ENCODE data around the gene CACNA1I.

Gene CACNA1I

DNA sequence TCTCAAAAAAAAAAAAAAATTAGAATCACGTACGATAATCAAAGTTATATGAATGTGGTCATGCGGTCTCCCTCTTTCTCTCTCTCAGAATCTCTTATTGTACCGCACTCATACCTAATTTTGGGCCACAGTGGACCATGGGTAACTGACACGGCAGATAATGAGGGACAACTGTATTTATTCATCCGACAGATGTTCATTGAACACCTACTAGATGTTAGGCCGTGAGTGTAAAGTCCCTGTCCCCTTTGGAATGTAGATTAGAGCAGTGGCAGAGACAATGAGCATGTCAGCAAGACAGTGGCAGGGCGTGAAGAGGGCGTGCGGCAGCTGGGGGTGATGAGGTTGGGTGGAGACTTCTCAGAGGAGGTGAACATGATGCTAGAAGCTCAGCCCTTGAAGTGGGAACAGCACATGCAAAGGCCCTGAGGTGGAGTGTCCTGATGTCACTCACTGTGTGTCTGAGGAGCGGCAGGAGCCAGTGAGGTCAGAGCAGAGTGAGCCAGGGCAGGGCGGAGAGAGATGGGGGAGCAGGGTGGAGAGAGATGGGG is 25.1 kb downstream of the CACNA1I start:
- Histone ChIP-seq H3K36me3 (ENCODE audit: control insufficient read depth in 4 of 4, insufficient read depth in 4 of 4, low read length in 3 of 4) (no peaks in the 10 kb centered on the region), H3K27me3 (replicated peaks in 2 of 5; ENCODE audit: control insufficient read depth in 4 of 5, insufficient read depth in 5 of 5, low read length in 4 of 5) (peaks cover 0 to 64% (median 16%) of the 10 kb centered on the region in 5 experiments), H3K4me3 (ENCODE audit: control insufficient read depth in 1 of 7, extremely low read depth in 1 of 7, insufficient read depth in 4 of 7, low read depth in 2 of 7, low read length in 6 of 7) (no peak overlapping the region), H3K27ac (ENCODE audit: insufficient read depth in 1 of 2, low read depth in 1 of 2, low read length in 2 of 2, poor library complexity in 1 of 2, severe bottlenecking in 2 of 2) (no peak overlapping the region), H3K4me1 (ENCODE audit: control extremely low read depth in 1 of 4, control insufficient read depth in 4 of 4, insufficient read depth in 4 of 4, low read length in 3 of 4) (no peaks in the 10 kb centered on the region), H3K9me3 (ENCODE audit: control extremely low read depth in 1 of 5, control insufficient read depth in 4 of 5, insufficient read depth in 2 of 5, low read depth in 1 of 5, low read length in 4 of 5) (peaks cover 0 to 3% (median 0%) of the 10 kb centered on the region in 5 experiments)
- POLR2A ChIA-PET = no interaction called here
- CTCF ChIA-PET = no interaction called here
- DNase-seq = no peak
- 77% methylated on average over 10 of the region's 12 CpGs for WGBS (ENCODE audit: insufficient coverage)

DNA sequence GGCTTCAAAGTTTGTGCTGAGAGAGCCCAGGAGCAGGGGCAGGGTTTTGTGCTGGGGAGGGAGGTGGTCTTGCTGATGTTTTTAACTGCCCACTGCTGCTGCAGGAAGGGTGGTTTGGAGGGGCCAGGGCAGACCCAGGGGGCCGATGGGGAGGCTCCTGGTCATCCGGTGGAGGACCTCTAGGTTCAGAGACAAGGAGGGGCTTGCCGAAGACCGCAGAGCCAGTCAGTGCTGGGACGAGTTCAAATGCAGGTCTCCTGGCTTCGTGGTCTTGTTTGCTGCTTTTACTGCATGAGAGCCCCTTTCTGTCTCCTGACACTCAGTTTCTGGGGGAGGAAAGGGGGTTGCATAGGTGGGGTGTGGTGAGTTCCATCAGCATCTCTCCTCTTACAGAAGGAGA is 26.0 kb downstream of the CACNA1I start:
- CTCF ChIA-PET = no interaction called here
- Histone ChIP-seq H3K9me3 (ENCODE audit: control extremely low read depth in 1 of 5, control insufficient read depth in 4 of 5, insufficient read depth in 2 of 5, low read depth in 1 of 5, low read length in 4 of 5) (peaks cover 0 to 3% (median 0%) of the 10 kb centered on the region in 5 experiments), H3K4me1 (ENCODE audit: control extremely low read depth in 1 of 4, control insufficient read depth in 4 of 4, insufficient read depth in 4 of 4, low read length in 3 of 4) (no peaks in the 10 kb centered on the region), H3K27me3 (replicated peaks in 2 of 5; ENCODE audit: control insufficient read depth in 4 of 5, insufficient read depth in 5 of 5, low read length in 4 of 5) (peaks cover 0 to 72% (median 16%) of the 10 kb centered on the region in 5 experiments), H3K4me3 (ENCODE audit: control insufficient read depth in 1 of 7, extremely low read depth in 1 of 7, insufficient read depth in 4 of 7, low read depth in 2 of 7, low read length in 6 of 7) (no peak overlapping the region), H3K36me3 (ENCODE audit: control insufficient read depth in 4 of 4, insufficient read depth in 4 of 4, low read length in 3 of 4) (no peaks in the 10 kb centered on the region), H3K27ac (ENCODE audit: insufficient read depth in 1 of 2, low read depth in 1 of 2, low read length in 2 of 2, poor library complexity in 1 of 2, severe bottlenecking in 2 of 2) (no peak overlapping the region)
- no peak for DNase-seq
- POLR2A ChIA-PET = no interaction called here
- 61% methylated on average over 3 of the region's 6 CpGs for WGBS (ENCODE audit: insufficient coverage)

DNA sequence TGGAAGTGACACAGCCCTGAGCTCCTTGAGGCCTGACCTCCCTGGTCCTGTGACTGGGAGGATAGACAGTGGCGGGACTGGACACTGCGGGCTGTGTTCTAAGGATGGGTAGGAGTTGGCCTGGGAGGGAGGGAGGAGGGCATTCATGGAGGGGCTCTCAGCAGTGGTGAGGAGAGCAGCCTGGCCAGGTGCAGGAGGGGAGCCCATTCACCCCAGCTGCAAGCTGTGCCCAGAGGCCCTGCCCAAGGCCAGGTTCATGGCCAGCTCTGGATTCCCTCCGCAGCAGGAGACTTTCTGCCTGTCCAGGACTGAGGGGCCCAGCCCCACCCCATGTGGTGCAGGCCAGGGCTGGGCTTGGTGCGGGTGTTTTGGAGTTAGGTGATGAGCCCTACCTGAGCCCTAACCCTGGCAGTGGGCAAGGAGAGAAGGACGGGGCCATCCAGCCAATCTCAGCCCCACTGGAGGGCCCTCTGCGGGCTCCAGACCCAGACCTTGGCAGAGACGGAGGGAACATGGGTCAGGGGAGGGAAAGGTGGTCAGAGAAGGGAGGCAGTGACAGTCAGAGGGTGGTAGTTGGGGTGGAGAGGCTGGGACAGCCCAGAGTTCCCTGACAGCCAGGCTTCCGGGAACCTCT is 26.8 kb downstream of the CACNA1I start:
- ChIA-PET POLR2A (interaction anchor here (0.6 kb wide), 1 partner anchor 87 kb away, joined by 3 read pairs; no protein-coding TSS in a partner anchor), CTCF (interaction anchor here (0.7 kb wide), 1 partner anchor 24 kb away, joined by 3 read pairs; no protein-coding TSS in a partner anchor)
- DNase-seq = no peak
- Histone ChIP-seq H3K9me3 (ENCODE audit: control extremely low read depth in 1 of 5, control insufficient read depth in 4 of 5, insufficient read depth in 2 of 5, low read depth in 1 of 5, low read length in 4 of 5) (peaks cover 0 to 3% (median 1%) of the 10 kb centered on the region in 5 experiments), H3K36me3 (ENCODE audit: control insufficient read depth in 4 of 4, insufficient read depth in 4 of 4, low read length in 3 of 4) (no peaks in the 10 kb centered on the region), H3K4me1 (ENCODE audit: control extremely low read depth in 1 of 4, control insufficient read depth in 4 of 4, insufficient read depth in 4 of 4, low read length in 3 of 4) (no peaks in the 10 kb centered on the region), H3K27me3 (replicated peaks in 2 of 5; ENCODE audit: control insufficient read depth in 4 of 5, insufficient read depth in 5 of 5, low read length in 4 of 5) (peaks cover 0 to 66% (median 16%) of the 10 kb centered on the region in 5 experiments), H3K27ac (ENCODE audit: insufficient read depth in 1 of 2, low read depth in 1 of 2, low read length in 2 of 2, poor library complexity in 1 of 2, severe bottlenecking in 2 of 2) (no peak overlapping the region), H3K4me3 (ENCODE audit: control insufficient read depth in 1 of 7, extremely low read depth in 1 of 7, insufficient read depth in 4 of 7, low read depth in 2 of 7, low read length in 6 of 7) (no peak overlapping the region)
- WGBS (ENCODE audit: insufficient coverage) = 70% methylated on average over 3 of the region's 8 CpGs

DNA sequence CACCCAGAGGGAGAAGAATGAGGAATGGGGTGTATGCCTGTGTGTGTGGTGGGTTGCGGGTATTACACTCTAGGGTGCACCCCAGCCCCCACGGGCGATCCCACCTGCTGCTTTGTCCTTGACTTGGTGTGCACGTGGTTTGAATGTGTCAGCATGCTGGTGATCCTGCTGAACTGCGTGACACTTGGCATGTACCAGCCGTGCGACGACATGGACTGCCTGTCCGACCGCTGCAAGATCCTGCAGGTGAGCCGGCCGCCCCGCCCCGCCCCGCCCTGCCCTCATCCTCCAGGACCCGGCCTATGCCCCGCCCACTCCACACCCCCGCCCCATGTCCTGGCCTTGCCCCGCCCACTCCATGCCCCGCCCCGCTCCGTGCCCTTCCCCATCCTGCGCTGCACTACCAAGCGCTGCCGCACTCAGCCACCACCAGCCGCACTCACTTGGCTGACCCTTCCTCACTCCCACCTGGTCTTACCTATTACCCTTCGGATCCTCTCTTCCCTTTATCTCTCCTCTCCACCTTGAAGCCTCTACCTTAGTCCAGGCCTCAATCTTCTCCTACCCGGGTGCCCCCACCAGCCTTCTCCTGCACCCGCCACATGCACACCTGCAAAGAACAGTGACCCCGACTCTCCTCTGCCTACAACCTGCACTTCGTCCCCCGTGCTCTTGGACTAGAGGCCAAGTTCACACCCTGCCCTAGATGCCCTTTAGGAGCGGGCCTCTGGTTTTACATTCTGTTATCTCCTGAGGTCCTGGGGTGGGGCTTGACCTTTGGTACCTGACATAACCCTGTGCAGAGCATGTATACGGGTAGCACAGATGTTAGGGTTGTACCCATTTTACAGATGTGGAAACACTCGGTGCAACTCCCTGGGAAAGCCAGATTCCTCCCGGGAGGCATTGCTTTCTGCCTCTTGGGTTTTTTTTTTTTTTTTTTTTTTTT is 27.7 kb downstream of the CACNA1I start:
- Histone ChIP-seq H3K27ac (ENCODE audit: insufficient read depth in 1 of 2, low read depth in 1 of 2, low read length in 2 of 2, poor library complexity in 1 of 2, severe bottlenecking in 2 of 2) (no peak overlapping the region), H3K27me3 (replicated peaks in 2 of 5; ENCODE audit: control insufficient read depth in 4 of 5, insufficient read depth in 5 of 5, low read length in 4 of 5) (peaks cover 0 to 61% (median 16%) of the 10 kb centered on the region in 5 experiments), H3K36me3 (ENCODE audit: control insufficient read depth in 4 of 4, insufficient read depth in 4 of 4, low read length in 3 of 4) (no peaks in the 10 kb centered on the region), H3K9me3 (ENCODE audit: control extremely low read depth in 1 of 5, control insufficient read depth in 4 of 5, insufficient read depth in 2 of 5, low read depth in 1 of 5, low read length in 4 of 5) (peaks cover 0 to 7% (median 3%) of the 10 kb centered on the region in 5 experiments), H3K4me3 (ENCODE audit: control insufficient read depth in 1 of 7, extremely low read depth in 1 of 7, insufficient read depth in 4 of 7, low read depth in 2 of 7, low read length in 6 of 7) (no peak overlapping the region), H3K4me1 (ENCODE audit: control extremely low read depth in 1 of 4, control insufficient read depth in 4 of 4, insufficient read depth in 4 of 4, low read length in 3 of 4) (no peaks in the 10 kb centered on the region)
- WGBS (ENCODE audit: insufficient coverage) = 31% methylated on average over 22 of the region's 36 CpGs
- DNase-seq = peak; percentile 41 to 58 (median 57)
- ChIA-PET CTCF (no interaction called here), POLR2A (no interaction called here)

GRCh38 chr22:39600491-39601179 is 30.1 kb downstream of the CACNA1I start:
- Histone ChIP-seq H3K4me3 (ENCODE audit: control insufficient read depth in 1 of 7, extremely low read depth in 1 of 7, insufficient read depth in 4 of 7, low read depth in 2 of 7, low read length in 6 of 7) (no peak overlapping the region), H3K27ac (ENCODE audit: insufficient read depth in 1 of 2, low read depth in 1 of 2, low read length in 2 of 2, poor library complexity in 1 of 2, severe bottlenecking in 2 of 2) (no peak overlapping the region), H3K9me3 (ENCODE audit: control extremely low read depth in 1 of 5, control insufficient read depth in 4 of 5, insufficient read depth in 2 of 5, low read depth in 1 of 5, low read length in 4 of 5) (peaks cover 1 to 12% (median 5%) of the 10 kb centered on the region in 5 experiments), H3K4me1 (ENCODE audit: control extremely low read depth in 1 of 4, control insufficient read depth in 4 of 4, insufficient read depth in 4 of 4, low read length in 3 of 4) (no peaks in the 10 kb centered on the region), H3K27me3 (replicated peaks in 2 of 5; ENCODE audit: control insufficient read depth in 4 of 5, insufficient read depth in 5 of 5, low read length in 4 of 5) (peaks cover 0 to 47% (median 14%) of the 10 kb centered on the region in 5 experiments), H3K36me3 (ENCODE audit: control insufficient read depth in 4 of 4, insufficient read depth in 4 of 4, low read length in 3 of 4) (no peaks in the 10 kb centered on the region)
- ChIA-PET CTCF (no interaction called here), POLR2A (no interaction called here)
- DNase-seq = no peak
- WGBS (ENCODE audit: insufficient coverage) = 93% methylated on average over 15 of the region's 18 CpGs

- Histone ChIP-seq H3K27ac (ENCODE audit: insufficient read depth in 1 of 2, low read depth in 1 of 2, low read length in 2 of 2, poor library complexity in 1 of 2, severe bottlenecking in 2 of 2) (no peak overlapping the region), H3K4me3 (ENCODE audit: control insufficient read depth in 1 of 7, extremely low read depth in 1 of 7, insufficient read depth in 4 of 7, low read depth in 2 of 7, low read length in 6 of 7) (no peak overlapping the region), H3K4me1 (ENCODE audit: control extremely low read depth in 1 of 4, control insufficient read depth in 4 of 4, insufficient read depth in 4 of 4, low read length in 3 of 4) (no peaks in the 10 kb centered on the region), H3K36me3 (ENCODE audit: control insufficient read depth in 4 of 4, insufficient read depth in 4 of 4, low read length in 3 of 4) (no peaks in the 10 kb centered on the region), H3K27me3 (replicated peaks in 2 of 5; ENCODE audit: control insufficient read depth in 4 of 5, insufficient read depth in 5 of 5, low read length in 4 of 5) (peaks cover 0 to 44% (median 12%) of the 10 kb centered on the region in 5 experiments), H3K9me3 (ENCODE audit: control extremely low read depth in 1 of 5, control insufficient read depth in 4 of 5, insufficient read depth in 2 of 5, low read depth in 1 of 5, low read length in 4 of 5) (peaks cover 1 to 12% (median 5%) of the 10 kb centered on the region in 5 experiments)
- CTCF ChIA-PET = no interaction called here
- no peak for DNase-seq
- POLR2A ChIA-PET = no interaction called here
- 71% methylated on average over 9 of the region's 9 CpGs for WGBS (ENCODE audit: insufficient coverage)
These were observed 30.6 kb downstream of the CACNA1I start for GRCh38 chr22:39601180-39601535.
